DND-41 (cell line): Measurements from ENCODE around the gene AOPEP.

Experiments used
- ATAC-seq: fragments of 200-7000 bp; cut with Tn5 transposase; 3 replicates; pipeline ENCODE4 v1.9.1; 2021; ENCODE audit warnings: low read depth; ENCODE audit not compliant: insufficient read depth
- DNase-seq: peaks from one replicate; pipeline ENCODE4 v3.0.0-alpha.2; 2020
- H2AFZ ChIP-seq: 2 replicates; pipeline ENCODE4 v1.6.0; 2012; ENCODE audit warnings: low read depth, low read length
- H3K27ac ChIP-seq: 2 replicates; pipeline ENCODE4 v1.5.1; 2012; ENCODE audit warnings: low read length, inconsistent platforms
- H3K27me3 ChIP-seq: fragments of 200-600 bp; sonication (generic); 2 replicates; pipeline ENCODE4 v1.6.0; 2012; ENCODE audit warnings: low read length, mild to moderate bottlenecking, inconsistent platforms; ENCODE audit not compliant: insufficient read depth, poor library complexity
- H3K36me3 ChIP-seq: 2 replicates; pipeline ENCODE4 v1.5.1; 2012; ENCODE audit warnings: low read length, inconsistent platforms; ENCODE audit not compliant: insufficient read depth
- H3K4me1 ChIP-seq: 2 replicates; pipeline ENCODE4 v1.5.1; 2012; ENCODE audit warnings: mild to moderate bottlenecking, low read length; ENCODE audit not compliant: insufficient read depth
- H3K4me2 ChIP-seq: 2 replicates; pipeline ENCODE4 v1.6.0; 2012; ENCODE audit warnings: mild to moderate bottlenecking, moderate library complexity, low read length, inconsistent platforms; ENCODE audit not compliant: insufficient read depth
- H3K4me3 ChIP-seq, 2 experiments: fragments of 200-600 bp in 1 of 2; shearing (Covaris generic) in 1 of 2; 2 replicates each; pipeline ENCODE4 v1.5.1; 2012 to 2016; ENCODE audit warnings: inconsistent platforms in 2 of 2, low read length in 2 of 2, mild to moderate bottlenecking in 2 of 2, low read depth in 1 of 2, moderate library complexity in 1 of 2
- H3K79me2 ChIP-seq: 2 replicates; pipeline ENCODE4 v1.6.0; 2012; ENCODE audit warnings: low read length, inconsistent platforms; ENCODE audit not compliant: insufficient read depth
- H3K9ac ChIP-seq: 2 replicates; pipeline ENCODE4 v1.6.0; 2012; ENCODE audit warnings: low read depth, mild to moderate bottlenecking, inconsistent platforms, low read length, moderate library complexity
- H3K9me3 ChIP-seq: 2 replicates; pipeline ENCODE4 v1.5.1; 2012; ENCODE audit warnings: low read length, moderate library complexity, mild to moderate bottlenecking, inconsistent platforms; ENCODE audit not compliant: insufficient read depth, severe bottlenecking
- H4K20me1 ChIP-seq: 2 replicates; pipeline ENCODE4 v1.6.0; 2012; ENCODE audit warnings: low read length; ENCODE audit not compliant: insufficient read depth
- EZH2 ChIP-seq: IDR thresholded peaks from 3 replicates; pipeline ENCODE4 v1.6.1; 2012; ENCODE audit warnings: borderline replicate concordance, low read depth, mild to moderate bottlenecking, moderate library complexity, low read length, inconsistent platforms; ENCODE audit not compliant: severe bottlenecking
- TF ChIP-seq, protein P1 (sequence below): IDR thresholded peaks from 2 replicates; pipeline ENCODE4 v1.5.1; 2012; ENCODE audit warnings: borderline replicate concordance, low read length, moderate library complexity, mild to moderate bottlenecking; ENCODE audit not compliant: poor library complexity, severe bottlenecking; ENCODE audit errors: extremely low read depth

The AOPEP gene

DNA sequence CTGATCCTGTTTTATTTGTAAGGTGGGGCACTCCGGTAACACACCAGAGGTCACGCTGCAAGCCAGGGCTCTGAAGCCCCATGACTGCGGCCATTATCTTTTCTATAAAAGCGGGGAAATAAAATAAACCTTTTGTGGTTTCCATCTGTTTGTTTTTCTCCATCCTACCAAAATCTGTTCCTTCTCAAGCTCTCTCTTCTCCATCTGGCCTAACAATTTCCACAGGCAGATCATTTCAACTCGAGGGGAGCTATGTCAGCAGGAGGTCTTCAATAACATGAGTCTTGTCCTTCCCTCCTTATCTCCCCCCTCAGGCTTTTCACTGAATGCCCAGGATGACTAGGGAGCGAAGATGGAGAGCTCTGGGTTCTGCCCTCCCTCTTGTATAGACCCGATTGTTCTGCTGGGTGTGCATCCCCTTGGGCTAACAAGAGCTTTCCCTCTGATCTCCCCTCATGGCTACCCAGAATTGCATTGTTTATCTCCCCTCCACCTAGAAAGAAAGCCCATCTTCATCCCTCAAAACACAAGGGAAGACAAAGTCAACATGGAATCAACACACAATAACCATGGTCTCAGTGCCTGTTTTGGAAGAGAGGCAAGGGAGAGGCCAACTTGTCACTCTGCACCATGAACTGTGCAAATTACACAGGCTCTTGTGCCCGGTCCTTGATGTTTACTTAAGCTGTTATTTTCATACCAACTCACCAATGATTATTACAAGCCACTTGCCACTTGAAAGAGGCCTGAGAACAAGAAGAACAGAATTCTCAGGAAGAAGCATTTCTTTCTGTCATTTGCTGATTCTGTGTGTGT is 403.2 kb downstream of the AOPEP start:
- no peak for DNase-seq
- TF ChIP-seq, protein P1, sequence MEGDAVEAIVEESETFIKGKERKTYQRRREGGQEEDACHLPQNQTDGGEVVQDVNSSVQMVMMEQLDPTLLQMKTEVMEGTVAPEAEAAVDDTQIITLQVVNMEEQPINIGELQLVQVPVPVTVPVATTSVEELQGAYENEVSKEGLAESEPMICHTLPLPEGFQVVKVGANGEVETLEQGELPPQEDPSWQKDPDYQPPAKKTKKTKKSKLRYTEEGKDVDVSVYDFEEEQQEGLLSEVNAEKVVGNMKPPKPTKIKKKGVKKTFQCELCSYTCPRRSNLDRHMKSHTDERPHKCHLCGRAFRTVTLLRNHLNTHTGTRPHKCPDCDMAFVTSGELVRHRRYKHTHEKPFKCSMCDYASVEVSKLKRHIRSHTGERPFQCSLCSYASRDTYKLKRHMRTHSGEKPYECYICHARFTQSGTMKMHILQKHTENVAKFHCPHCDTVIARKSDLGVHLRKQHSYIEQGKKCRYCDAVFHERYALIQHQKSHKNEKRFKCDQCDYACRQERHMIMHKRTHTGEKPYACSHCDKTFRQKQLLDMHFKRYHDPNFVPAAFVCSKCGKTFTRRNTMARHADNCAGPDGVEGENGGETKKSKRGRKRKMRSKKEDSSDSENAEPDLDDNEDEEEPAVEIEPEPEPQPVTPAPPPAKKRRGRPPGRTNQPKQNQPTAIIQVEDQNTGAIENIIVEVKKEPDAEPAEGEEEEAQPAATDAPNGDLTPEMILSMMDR: no peak
- no peak for TF ChIP-seq EZH2
- Histone ChIP-seq H2AFZ (no peak overlapping the region), H4K20me1 (no peaks in the 10 kb centered on the region), H3K4me2 (no peak overlapping the region), H3K4me3 (no peak overlapping the region), H3K27me3 (no peaks in the 10 kb centered on the region), H3K4me1 (no peaks in the 10 kb centered on the region), H3K27ac (no peak overlapping the region), H3K9ac (no peak overlapping the region), H3K79me2 (no peaks in the 10 kb centered on the region), H3K9me3 (no peaks in the 10 kb centered on the region), H3K36me3 (no peaks in the 10 kb centered on the region)
- ATAC-seq: no peak

DNA sequence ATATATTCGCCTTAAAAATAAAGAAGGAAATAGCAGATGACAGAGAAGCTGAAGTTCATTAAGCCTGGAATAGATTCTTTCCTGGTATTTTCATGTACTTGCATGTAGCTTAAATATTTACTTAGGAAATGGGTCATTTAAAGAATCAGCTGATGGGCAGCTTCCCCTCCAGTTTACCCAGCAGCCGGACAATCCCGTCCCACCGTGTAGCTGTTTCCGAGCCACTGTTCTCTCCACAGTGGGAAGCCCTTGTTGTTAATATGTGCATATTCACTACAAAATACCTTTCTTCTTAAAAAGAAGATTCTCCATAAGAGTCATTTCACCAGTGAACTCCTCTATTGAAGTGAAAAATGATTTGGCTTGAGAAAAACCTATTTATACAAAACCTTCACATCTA is 404.0 kb downstream of the AOPEP start:
- no peak for ATAC-seq

DNA sequence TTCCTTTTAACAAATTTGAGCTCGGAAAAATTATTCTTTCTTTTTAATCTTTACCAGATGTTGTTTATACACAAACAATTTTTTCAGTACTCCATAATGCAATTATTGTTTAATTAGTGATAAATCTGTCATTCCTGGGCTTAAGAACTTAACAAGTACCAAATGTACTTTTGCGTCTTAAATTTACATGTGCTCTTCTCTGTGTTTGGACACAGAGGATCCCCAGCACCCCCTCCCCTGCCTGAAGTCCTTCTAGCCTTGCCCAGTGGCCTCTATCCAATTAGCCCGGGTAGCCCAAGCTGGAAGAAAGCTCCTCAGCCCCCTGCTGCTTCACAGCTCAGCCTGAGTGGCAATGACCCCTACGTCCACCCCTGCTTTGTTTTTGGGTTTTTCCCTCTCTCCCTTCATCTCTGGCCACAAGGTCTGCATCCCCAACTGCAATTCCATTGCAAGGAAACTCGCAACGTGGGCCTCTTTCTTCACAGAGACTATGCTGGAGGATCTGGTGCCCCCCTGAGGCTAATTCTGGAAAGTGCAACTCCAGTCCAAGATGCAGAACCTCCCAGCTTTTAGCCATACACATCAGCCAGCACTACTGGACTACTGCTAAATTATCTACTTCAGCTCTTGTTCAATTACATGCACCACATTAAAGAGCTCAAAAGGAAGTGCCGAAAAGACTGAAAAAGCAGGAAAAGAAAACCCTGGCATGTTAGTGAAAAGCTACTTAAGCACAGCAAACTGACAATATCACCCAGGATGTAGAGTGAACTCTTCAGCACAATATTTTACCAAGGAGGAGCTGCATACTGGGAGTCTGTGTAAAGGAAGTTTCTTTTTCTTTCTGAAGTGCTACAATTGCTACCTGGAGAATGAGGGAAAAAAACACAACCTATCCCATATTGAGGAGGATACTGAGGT is 404.8 kb downstream of the AOPEP start:
- Histone ChIP-seq H3K4me3 (no peak overlapping the region), H4K20me1 (no peaks in the 10 kb centered on the region), H3K36me3 (no peaks in the 10 kb centered on the region), H3K9me3 (no peaks in the 10 kb centered on the region), H3K27ac (no peak overlapping the region), H2AFZ (no peak overlapping the region), H3K9ac (no peak overlapping the region), H3K27me3 (no peaks in the 10 kb centered on the region), H3K4me1 (no peaks in the 10 kb centered on the region), H3K79me2 (no peaks in the 10 kb centered on the region), H3K4me2 (no peak overlapping the region)
- peak; percentile 57 for DNase-seq
- ATAC-seq: peak; percentile 77
- TF ChIP-seq, protein P1: peak; percentile 82
- TF ChIP-seq EZH2: no peak

More for the DNA sequence above, 404.0 kb downstream of the AOPEP start:
- TF ChIP-seq, protein P1: no peak
- TF ChIP-seq EZH2: no peak
- Histone ChIP-seq H3K27me3 (no peaks in the 10 kb centered on the region), H3K9ac (no peak overlapping the region), H3K4me2 (no peak overlapping the region), H3K4me1 (no peaks in the 10 kb centered on the region), H3K9me3 (no peaks in the 10 kb centered on the region), H3K4me3 (no peak overlapping the region), H3K79me2 (no peaks in the 10 kb centered on the region), H3K36me3 (no peaks in the 10 kb centered on the region), H3K27ac (no peak overlapping the region), H4K20me1 (no peaks in the 10 kb centered on the region), H2AFZ (no peak overlapping the region)
- DNase-seq: no peak
